Osteoblast (primary cell): ENCODE data around the gene JHY. TPM values are rescaled to one million over a fixed set of nuclear protein-coding genes. Genes with fewer than 3 reads are reported as not detected.
A peak's percentile ranks its signal among the peaks of the same experiment; 100 is the strongest.

Experiments
- DNase-seq: peaks from one replicate; pipeline ENCODE4 v3.0.0; 2011; ENCODE audit warnings: low spot score, mixed read lengths; ENCODE audit not compliant: insufficient read length; ENCODE audit errors: missing footprints
- H2AFZ ChIP-seq: 2 replicates; pipeline ENCODE4 v1.6.0; 2011; ENCODE audit warnings: mild to moderate bottlenecking, low read length
- H3K27ac ChIP-seq: 2 replicates; pipeline ENCODE4 v1.5.1; 2011; ENCODE audit warnings: mild to moderate bottlenecking, low read depth, low read length, moderate library complexity
- H3K27me3 ChIP-seq: 2 replicates; pipeline ENCODE4 v1.6.0; 2012; ENCODE audit warnings: mild to moderate bottlenecking, control low read depth, inconsistent platforms, low read length, moderate library complexity; ENCODE audit not compliant: insufficient read depth
- H3K36me3 ChIP-seq: 2 replicates; pipeline ENCODE4 v1.5.1; 2011; ENCODE audit warnings: mild to moderate bottlenecking, low read length, control low read depth, moderate library complexity; ENCODE audit not compliant: insufficient read depth
- H3K4me1 ChIP-seq: 2 replicates; pipeline ENCODE4 v1.5.1; 2011; ENCODE audit warnings: mild to moderate bottlenecking, low read length, control low read depth, moderate library complexity; ENCODE audit not compliant: insufficient read depth
- H3K4me2 ChIP-seq: 2 replicates; pipeline ENCODE4 v1.6.0; 2011; ENCODE audit warnings: mild to moderate bottlenecking, low read length; ENCODE audit not compliant: insufficient read depth
- H3K4me3 ChIP-seq: fragments of 200-600 bp; sonication (generic); 3 replicates; pipeline ENCODE4 v1.5.1; 2012; ENCODE audit warnings: mild to moderate bottlenecking, low read length, inconsistent platforms; ENCODE audit not compliant: insufficient read depth
- H3K79me2 ChIP-seq: 2 replicates; pipeline ENCODE4 v1.6.0; 2012; ENCODE audit warnings: mild to moderate bottlenecking, low read length, control low read depth, inconsistent platforms; ENCODE audit not compliant: insufficient read depth
- H3K9me3 ChIP-seq: 2 replicates; pipeline ENCODE4 v1.5.1; 2011; ENCODE audit warnings: low read depth, low read length, control low read depth
- H4K20me1 ChIP-seq: 2 replicates; pipeline ENCODE4 v1.6.0; 2012; ENCODE audit warnings: mild to moderate bottlenecking, low read length, control low read depth; ENCODE audit not compliant: insufficient read depth
- total RNA-seq: library from RNA; depleted of rRNA; stranded (reverse); fragments of >200 nt; gene quantifications from 2 replicates; pipeline ENCODE4 v1.2.3, GENCODE V29; 2012
- TF ChIP-seq, protein P1 (sequence below): IDR thresholded peaks from 2 replicates; pipeline ENCODE4 v1.5.1; 2011; ENCODE audit warnings: mild to moderate bottlenecking, low read depth, low read length, moderate library complexity; ENCODE audit errors: extremely low read depth

JHY gene
- total RNA-seq, 1 donor, result 12.7 TPM

DNA sequence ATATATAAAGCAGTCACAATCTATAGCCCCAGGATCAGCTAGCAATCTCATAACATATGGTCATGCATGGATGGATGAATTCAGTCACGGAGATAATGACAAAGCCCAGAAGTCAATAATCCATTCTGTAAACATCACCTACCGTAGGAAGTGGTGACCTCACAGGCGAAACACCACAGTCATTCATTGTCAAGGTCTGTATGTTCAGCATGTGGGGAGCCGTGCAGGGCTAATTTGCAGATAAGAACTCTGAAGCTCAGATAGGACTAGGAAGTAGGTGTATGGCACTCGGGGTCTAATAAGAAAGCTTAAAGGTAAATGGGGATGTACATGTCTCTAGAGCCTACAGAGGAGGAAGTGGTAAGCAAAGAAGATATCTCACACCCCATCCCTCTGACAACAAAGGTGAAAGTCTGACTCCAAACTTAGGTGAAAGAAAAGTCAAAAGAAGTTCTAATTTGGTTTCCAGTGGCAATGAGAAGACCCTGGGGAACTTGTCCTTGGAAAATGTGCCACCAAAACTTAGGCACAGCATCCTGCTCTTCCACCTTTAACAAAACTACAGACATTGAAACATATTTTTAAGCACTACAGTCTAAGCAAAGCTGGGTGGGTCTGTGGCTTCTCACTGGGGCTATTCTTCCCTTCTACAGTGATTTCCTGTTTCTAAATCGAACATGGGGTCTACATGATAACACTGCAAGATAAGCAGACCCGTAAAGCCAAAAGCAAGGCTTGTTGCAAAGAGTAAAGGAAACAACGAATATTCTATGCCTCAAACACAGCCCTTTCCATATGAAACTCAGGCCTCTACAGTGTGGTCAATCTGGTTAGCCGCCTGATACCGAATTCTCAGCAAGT lies 39.0 kb upstream of the JHY start:
- no peaks in the 10 kb centered on the region for H3K9me3 ChIP-seq
- no peak overlapping the region for H3K27ac ChIP-seq
- no peak overlapping the region for H3K4me3 ChIP-seq
- no peak overlapping the region for H3K4me2 ChIP-seq
- H2AFZ ChIP-seq, result no peak overlapping the region
- TF ChIP-seq, protein P1, sequence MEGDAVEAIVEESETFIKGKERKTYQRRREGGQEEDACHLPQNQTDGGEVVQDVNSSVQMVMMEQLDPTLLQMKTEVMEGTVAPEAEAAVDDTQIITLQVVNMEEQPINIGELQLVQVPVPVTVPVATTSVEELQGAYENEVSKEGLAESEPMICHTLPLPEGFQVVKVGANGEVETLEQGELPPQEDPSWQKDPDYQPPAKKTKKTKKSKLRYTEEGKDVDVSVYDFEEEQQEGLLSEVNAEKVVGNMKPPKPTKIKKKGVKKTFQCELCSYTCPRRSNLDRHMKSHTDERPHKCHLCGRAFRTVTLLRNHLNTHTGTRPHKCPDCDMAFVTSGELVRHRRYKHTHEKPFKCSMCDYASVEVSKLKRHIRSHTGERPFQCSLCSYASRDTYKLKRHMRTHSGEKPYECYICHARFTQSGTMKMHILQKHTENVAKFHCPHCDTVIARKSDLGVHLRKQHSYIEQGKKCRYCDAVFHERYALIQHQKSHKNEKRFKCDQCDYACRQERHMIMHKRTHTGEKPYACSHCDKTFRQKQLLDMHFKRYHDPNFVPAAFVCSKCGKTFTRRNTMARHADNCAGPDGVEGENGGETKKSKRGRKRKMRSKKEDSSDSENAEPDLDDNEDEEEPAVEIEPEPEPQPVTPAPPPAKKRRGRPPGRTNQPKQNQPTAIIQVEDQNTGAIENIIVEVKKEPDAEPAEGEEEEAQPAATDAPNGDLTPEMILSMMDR, result no peak
- peaks cover 4% of the 10 kb centered on the region for H3K27me3 ChIP-seq
- no peak for DNase-seq
- H3K79me2 ChIP-seq, result no peaks in the 10 kb centered on the region
- H3K36me3 ChIP-seq, result no peaks in the 10 kb centered on the region
- H4K20me1 ChIP-seq, result no peaks in the 10 kb centered on the region
- no peaks in the 10 kb centered on the region for H3K4me1 ChIP-seq

DNA sequence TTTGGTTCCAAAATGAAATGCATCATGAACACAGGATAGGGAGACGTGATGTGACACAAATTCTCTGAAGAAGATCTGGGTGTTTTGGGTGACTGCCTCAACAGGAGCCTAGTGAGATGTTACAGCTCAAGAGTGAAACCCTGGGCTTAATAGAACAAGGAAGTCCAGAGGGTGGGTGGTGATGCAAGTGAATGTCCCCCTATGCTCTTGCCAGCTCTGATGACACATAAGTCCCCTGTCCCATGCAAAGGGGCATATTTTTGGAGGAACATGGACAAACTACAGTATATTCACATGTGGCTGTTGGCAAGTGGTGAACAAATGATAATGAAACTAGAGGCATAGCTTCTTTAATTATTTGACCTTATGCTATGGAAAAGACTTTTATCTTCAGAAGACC lies 35.1 kb upstream of the JHY start:
- Histone ChIP-seq H2AFZ (no peak overlapping the region), H4K20me1 (no peaks in the 10 kb centered on the region), H3K9me3 (no peaks in the 10 kb centered on the region), H3K4me3 (no peak overlapping the region), H3K27me3 (peaks cover 3% of the 10 kb centered on the region), H3K79me2 (no peaks in the 10 kb centered on the region), H3K4me2 (no peak overlapping the region), H3K36me3 (no peaks in the 10 kb centered on the region), H3K4me1 (peaks cover 12% of the 10 kb centered on the region), H3K27ac (no peak overlapping the region)
- TF ChIP-seq, protein P1, result no peak
- no peak for DNase-seq

DNA sequence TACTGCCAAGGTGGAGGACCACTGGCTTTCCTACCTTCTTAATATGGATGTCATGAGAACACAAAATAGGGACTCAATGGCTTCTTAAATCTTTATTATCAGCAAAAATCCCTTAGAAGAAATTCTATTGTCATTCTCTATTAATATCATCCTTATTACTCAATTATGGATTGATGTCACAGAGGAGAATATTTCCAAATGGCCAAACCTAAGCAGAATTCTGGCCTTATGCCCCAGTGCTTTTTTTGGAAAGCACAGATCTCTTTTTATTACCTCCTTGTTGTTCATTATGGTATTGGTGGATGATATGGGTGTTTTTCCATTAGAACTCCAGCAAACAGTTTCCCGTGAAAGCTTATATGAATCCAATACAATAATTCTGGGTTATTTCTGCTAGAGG lies 34.4 kb upstream of the JHY start:
- Histone ChIP-seq H4K20me1 (no peaks in the 10 kb centered on the region), H3K27me3 (peaks cover 3% of the 10 kb centered on the region), H2AFZ (no peak overlapping the region), H3K27ac (no peak overlapping the region), H3K4me3 (no peak overlapping the region), H3K4me2 (no peak overlapping the region), H3K36me3 (no peaks in the 10 kb centered on the region), H3K79me2 (no peaks in the 10 kb centered on the region), H3K9me3 (no peaks in the 10 kb centered on the region), H3K4me1 (peaks cover 12% of the 10 kb centered on the region)
- no peak for DNase-seq
- TF ChIP-seq, protein P1, result no peak

DNA sequence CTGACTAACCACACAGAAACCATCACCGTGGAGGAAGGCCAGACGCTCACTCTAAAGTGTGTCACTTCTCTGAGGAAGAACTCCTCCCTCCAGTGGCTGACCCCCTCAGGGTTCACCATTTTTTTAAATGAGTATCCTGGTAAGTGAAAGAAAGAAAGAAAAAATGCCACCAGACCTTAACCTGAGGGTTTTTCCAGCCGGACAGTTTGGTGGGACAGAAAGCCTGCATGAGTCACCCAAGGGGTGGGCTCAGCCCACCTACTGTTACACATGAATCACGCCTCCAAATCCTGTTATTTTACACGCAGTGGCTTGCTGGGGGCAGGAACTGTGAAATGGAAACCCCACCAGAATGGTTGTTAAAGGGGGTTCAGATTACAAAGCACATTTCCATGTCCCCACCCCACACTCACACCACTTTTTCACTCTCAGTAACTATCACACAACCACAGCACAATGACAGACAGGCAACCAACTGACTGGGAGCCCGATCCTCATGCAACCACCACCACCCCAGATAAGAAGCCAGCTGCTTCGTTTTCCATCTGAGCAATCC lies 32.4 kb upstream of the JHY start:
- Histone ChIP-seq H2AFZ (peak overlapping the region; percentile 56), H4K20me1 (no peaks in the 10 kb centered on the region), H3K27ac (peak overlapping the region; percentile 42), H3K27me3 (no peaks in the 10 kb centered on the region), H3K4me3 (peak overlapping the region; percentile 7), H3K36me3 (no peaks in the 10 kb centered on the region), H3K79me2 (no peaks in the 10 kb centered on the region), H3K4me1 (peaks cover 12% of the 10 kb centered on the region), H3K4me2 (peak overlapping the region; percentile 66), H3K9me3 (no peaks in the 10 kb centered on the region)
- DNase-seq, result peak; percentile 63
- TF ChIP-seq, protein P1, result peak; percentile 27
